ENCODE results near the gene KLHL6. TPM values are rescaled to one million over a fixed set of nuclear protein-coding genes. Genes with fewer than 3 reads are reported as not detected.

Gene KLHL6
- total and polyA plus RNA-seq, 2 of the 13 experiments (the other 11 are each of a cell fraction or from before 2014, with no cell fraction given): not detected

DNA sequence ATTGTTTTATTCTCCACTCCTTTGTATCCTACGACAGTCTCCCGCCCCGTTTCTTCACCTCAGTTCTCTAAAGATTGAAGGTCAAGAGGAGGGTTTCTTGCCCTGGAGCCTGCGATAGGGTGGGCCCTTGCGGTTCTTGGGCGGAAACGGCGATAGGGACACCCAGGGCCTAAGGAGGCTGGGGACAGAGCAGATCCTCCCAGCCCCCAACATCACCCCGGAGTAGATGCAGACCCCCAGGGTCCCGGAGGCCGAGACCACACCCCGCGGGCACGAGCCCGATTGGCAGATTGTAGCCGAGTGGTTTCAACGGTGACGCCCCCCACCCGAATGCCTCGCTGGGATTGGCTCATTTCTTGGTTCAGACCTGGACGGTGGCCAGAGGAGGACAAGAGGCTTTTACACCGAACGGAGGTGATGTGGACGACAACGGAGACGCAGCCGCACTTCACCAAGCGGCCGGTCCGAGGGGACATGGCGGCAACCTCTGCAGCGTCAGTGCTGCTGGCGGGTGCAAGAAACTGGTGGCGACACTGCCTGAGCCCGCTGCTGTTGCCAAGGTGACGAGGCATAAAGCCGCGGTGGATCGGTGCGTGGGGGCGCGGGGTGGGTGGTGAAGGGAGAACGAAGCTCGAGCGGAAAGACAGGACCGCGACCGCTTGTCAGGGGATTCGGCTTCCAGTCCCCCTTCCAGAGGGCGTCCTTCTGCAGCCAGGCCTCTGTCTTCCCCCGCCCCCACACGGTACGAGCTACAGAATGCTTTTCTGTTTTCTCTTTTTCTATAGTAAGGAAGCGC is 108.1 kb downstream of the KLHL6 start (continued):
- TF ChIP-seq, protein P1, sequence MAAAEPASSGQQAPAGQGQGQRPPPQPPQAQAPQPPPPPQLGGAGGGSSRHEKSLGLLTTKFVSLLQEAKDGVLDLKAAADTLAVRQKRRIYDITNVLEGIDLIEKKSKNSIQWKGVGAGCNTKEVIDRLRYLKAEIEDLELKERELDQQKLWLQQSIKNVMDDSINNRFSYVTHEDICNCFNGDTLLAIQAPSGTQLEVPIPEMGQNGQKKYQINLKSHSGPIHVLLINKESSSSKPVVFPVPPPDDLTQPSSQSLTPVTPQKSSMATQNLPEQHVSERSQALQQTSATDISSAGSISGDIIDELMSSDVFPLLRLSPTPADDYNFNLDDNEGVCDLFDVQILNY (CRISPR knock-in tag; conservative IDR thresholded peaks at IDR 0.05): peak; percentile 76; the same call in 1 of the 2 replicates
- no peak for TF ChIP-seq ZNF569 (CRISPR knock-in tag; IDR thresholded peaks at IDR 0.05; ENCODE audit: borderline replicate concordance)
- peak; percentile 100 for TF ChIP-seq ZMYM4 (CRISPR knock-in tag; IDR thresholded peaks at IDR 0.05)
- no peak for TF ChIP-seq AFF4 (CRISPR knock-in tag; IDR thresholded peaks at IDR 0.05)
- peak; percentile 92 for TF ChIP-seq KAT8 (CRISPR knock-in tag; IDR thresholded peaks at IDR 0.05)
- TF ChIP-seq, protein P2, sequence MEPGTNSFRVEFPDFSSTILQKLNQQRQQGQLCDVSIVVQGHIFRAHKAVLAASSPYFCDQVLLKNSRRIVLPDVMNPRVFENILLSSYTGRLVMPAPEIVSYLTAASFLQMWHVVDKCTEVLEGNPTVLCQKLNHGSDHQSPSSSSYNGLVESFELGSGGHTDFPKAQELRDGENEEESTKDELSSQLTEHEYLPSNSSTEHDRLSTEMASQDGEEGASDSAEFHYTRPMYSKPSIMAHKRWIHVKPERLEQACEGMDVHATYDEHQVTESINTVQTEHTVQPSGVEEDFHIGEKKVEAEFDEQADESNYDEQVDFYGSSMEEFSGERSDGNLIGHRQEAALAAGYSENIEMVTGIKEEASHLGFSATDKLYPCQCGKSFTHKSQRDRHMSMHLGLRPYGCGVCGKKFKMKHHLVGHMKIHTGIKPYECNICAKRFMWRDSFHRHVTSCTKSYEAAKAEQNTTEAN (CRISPR knock-in tag; conservative IDR thresholded peaks at IDR 0.05): 0 out of 2 replicates have a peak, but pooled peaks have one; percentile 9
- peak; percentile 62; the same call in 1 of the 2 replicates for TF ChIP-seq NCOA2 (CRISPR knock-in tag; IDR thresholded peaks at IDR 0.05)
- no peak; the same call in 1 of the 2 replicates for TF ChIP-seq HNF4A (CRISPR knock-in tag; IDR thresholded peaks at IDR 0.05)
- TF ChIP-seq ZNF577 (CRISPR knock-in tag; IDR thresholded peaks at IDR 0.05; ENCODE audit: borderline replicate concordance, low read depth): no peak
- no peak for TF ChIP-seq CEBPB (IDR thresholded peaks at IDR 0.05; ENCODE audit: borderline replicate concordance, low read depth, low read length)
- no peak for TF ChIP-seq ZFAT (CRISPR knock-in tag; conservative IDR thresholded peaks at IDR 0.05)
- TF ChIP-seq, protein P3, sequence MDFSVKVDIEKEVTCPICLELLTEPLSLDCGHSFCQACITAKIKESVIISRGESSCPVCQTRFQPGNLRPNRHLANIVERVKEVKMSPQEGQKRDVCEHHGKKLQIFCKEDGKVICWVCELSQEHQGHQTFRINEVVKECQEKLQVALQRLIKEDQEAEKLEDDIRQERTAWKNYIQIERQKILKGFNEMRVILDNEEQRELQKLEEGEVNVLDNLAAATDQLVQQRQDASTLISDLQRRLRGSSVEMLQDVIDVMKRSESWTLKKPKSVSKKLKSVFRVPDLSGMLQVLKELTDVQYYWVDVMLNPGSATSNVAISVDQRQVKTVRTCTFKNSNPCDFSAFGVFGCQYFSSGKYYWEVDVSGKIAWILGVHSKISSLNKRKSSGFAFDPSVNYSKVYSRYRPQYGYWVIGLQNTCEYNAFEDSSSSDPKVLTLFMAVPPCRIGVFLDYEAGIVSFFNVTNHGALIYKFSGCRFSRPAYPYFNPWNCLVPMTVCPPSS (IDR thresholded peaks at IDR 0.05): no peak
- peak; percentile 60; the same call in 1 of the 2 replicates for TF ChIP-seq RNF2 (conservative IDR thresholded peaks at IDR 0.05; ENCODE audit: low read depth)
- peak; percentile 76; the same call in 1 of the 2 replicates for TF ChIP-seq GLI4 (CRISPR knock-in tag; IDR thresholded peaks at IDR 0.05; ENCODE audit: borderline replicate concordance)
- TF ChIP-seq KMT2A (CRISPR knock-in tag; IDR thresholded peaks at IDR 0.05): peak; percentile 98
- TF ChIP-seq CAMTA2 (CRISPR knock-in tag; IDR thresholded peaks at IDR 0.05; ENCODE audit: borderline replicate concordance): no peak
- TF ChIP-seq, protein P4, sequence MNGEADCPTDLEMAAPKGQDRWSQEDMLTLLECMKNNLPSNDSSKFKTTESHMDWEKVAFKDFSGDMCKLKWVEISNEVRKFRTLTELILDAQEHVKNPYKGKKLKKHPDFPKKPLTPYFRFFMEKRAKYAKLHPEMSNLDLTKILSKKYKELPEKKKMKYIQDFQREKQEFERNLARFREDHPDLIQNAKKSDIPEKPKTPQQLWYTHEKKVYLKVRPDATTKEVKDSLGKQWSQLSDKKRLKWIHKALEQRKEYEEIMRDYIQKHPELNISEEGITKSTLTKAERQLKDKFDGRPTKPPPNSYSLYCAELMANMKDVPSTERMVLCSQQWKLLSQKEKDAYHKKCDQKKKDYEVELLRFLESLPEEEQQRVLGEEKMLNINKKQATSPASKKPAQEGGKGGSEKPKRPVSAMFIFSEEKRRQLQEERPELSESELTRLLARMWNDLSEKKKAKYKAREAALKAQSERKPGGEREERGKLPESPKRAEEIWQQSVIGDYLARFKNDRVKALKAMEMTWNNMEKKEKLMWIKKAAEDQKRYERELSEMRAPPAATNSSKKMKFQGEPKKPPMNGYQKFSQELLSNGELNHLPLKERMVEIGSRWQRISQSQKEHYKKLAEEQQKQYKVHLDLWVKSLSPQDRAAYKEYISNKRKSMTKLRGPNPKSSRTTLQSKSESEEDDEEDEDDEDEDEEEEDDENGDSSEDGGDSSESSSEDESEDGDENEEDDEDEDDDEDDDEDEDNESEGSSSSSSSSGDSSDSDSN (CRISPR knock-in tag; IDR thresholded peaks at IDR 0.05): peak; percentile 92
- peak; percentile 17 for TF ChIP-seq SKI (IDR thresholded peaks at IDR 0.05; ENCODE audit: partially characterized antibody)
- TF ChIP-seq ZNF138 (CRISPR knock-in tag; IDR thresholded peaks at IDR 0.05; ENCODE audit: low read depth): peak; percentile 87; the same call in 1 of the 2 replicates
- TF ChIP-seq SATB2 (CRISPR knock-in tag; IDR thresholded peaks at IDR 0.05): no peak

Measured in HepG2 (cell line).